HepG2 (cell line): ENCODE data around the gene BFAR. TPM values are rescaled to one million over a fixed set of nuclear protein-coding genes. Genes with fewer than 3 reads are reported as not detected.

Experiments
- CBX1 ChIP-seq: IDR thresholded peaks from one replicate; pipeline ENCODE4 v1.6.1; 2016; ENCODE audit warnings: antibody characterized with exemption, low read depth
- FOXA3 ChIP-seq: IDR thresholded peaks from 2 replicates; pipeline ENCODE4 v1.6.1; 2016; ENCODE audit warnings: missing genetic modification reagents, missing compliant biosample characterization
- FOXC1 ChIP-seq: sonication (generic); formaldehyde crosslinking; IDR thresholded peaks from 2 replicates; pipeline ENCODE4 v1.8.0; 2022; ENCODE audit warnings: mild to moderate bottlenecking, missing genetic modification reagents, borderline replicate concordance
- FOXM1 ChIP-seq: sonication (generic); formaldehyde crosslinking; IDR thresholded peaks from 2 replicates; pipeline ENCODE4 v1.5.0; 2020; ENCODE audit warnings: missing genetic modification reagents
- NR2F6 ChIP-seq, 2 experiments: IDR thresholded peaks; 2 replicates each; pipeline ENCODE4 v1.6.1; 2016; ENCODE audit warnings: antibody characterized with exemption in 1 of 2, mild to moderate bottlenecking in 1 of 2
- PRPF4 ChIP-seq: fragments of 200-400 bp; formaldehyde crosslinking; IDR thresholded peaks from 2 replicates; pipeline ENCODE4 v1.6.1; 2016; ENCODE audit warnings: low read length, low read depth; ENCODE audit not compliant: poor library complexity, severe bottlenecking
- RAD51 ChIP-seq: fragments of 450-650 bp; IDR thresholded peaks from 2 replicates; pipeline ENCODE4 v1.6.1; 2016; ENCODE audit warnings: borderline replicate concordance
- SETDB1 ChIP-seq: sonication (generic); formaldehyde crosslinking; IDR thresholded peaks from 2 replicates; pipeline ENCODE4 v1.5.1; 2020; ENCODE audit warnings: missing genetic modification reagents, mild to moderate bottlenecking, borderline replicate concordance
- SKI ChIP-seq: fragments of 450-650 bp; IDR thresholded peaks from one replicate; pipeline ENCODE4 v1.6.1; 2018; ENCODE audit warnings: mild to moderate bottlenecking; ENCODE audit not compliant: partially characterized antibody
- SMYD3 ChIP-seq: sonication (generic); formaldehyde crosslinking; IDR thresholded peaks from 2 replicates; pipeline ENCODE4 v1.8.1; 2023; ENCODE audit warnings: mild to moderate bottlenecking, missing genetic modification reagents
- ZBTB21 ChIP-seq: sonication (generic); formaldehyde crosslinking; IDR thresholded peaks from 2 replicates; pipeline ENCODE4 v1.4.0; 2020; ENCODE audit warnings: missing genetic modification reagents
- ZNF251 ChIP-seq: sonication (generic); formaldehyde crosslinking; IDR thresholded peaks from 2 replicates; pipeline ENCODE4 v1.9.0; 2021; ENCODE audit warnings: mild to moderate bottlenecking, missing genetic modification reagents
- ZNF44 ChIP-seq: sonication (generic); formaldehyde crosslinking; IDR thresholded peaks from 2 replicates; pipeline ENCODE4 v1.5.1; 2020; ENCODE audit warnings: mild to moderate bottlenecking, missing genetic modification reagents
- ZNF672 ChIP-seq: sonication (generic); formaldehyde crosslinking; IDR thresholded peaks from 2 replicates; pipeline ENCODE4 v1.8.1; 2022; ENCODE audit warnings: missing genetic modification reagents
- ZNF75D ChIP-seq: sonication (generic); formaldehyde crosslinking; IDR thresholded peaks from 2 replicates; pipeline ENCODE4 v1.8.1; 2023; ENCODE audit warnings: missing genetic modification reagents, mild to moderate bottlenecking, borderline replicate concordance
- ZNF792 ChIP-seq: IDR thresholded peaks from 2 replicates; pipeline ENCODE4 v1.6.1; 2016
- polyA plus RNA-seq, 8 experiments: library from polyadenylated mRNA; depleted of rRNA in 3 of 8; stranded (reverse) in 7 of 8; unstranded in 1 of 8; fragments of >200 nt; fragmentation: Illumina TruSeq in 4 of 8; extraction: Trizol in 4 of 8; gene quantifications; 2 replicates each; pipeline versions ENCODE4 v1.2.1 to v1.2.3, GENCODE V29; 2011 to 2016; ENCODE audit warnings: low read depth in 4 of 8, missing spikeins in 1 of 8, mixed read lengths in 1 of 8; ENCODE audit not compliant: insufficient read depth in 1 of 8
- total RNA-seq, 5 experiments: library from RNA; depleted of rRNA; stranded (reverse); fragments of >200 nt; fragmentation: Illumina TruSeq; extraction: Trizol; gene quantifications; 2 replicates each; pipeline ENCODE4 v1.2.3, GENCODE V29; 2016; ENCODE audit warnings: low read depth in 1 of 5
- TF ChIP-seq, protein P1 (sequence below): sonication (generic); formaldehyde crosslinking; IDR thresholded peaks from 2 replicates; pipeline ENCODE4 v1.8.0; 2022; ENCODE audit warnings: mild to moderate bottlenecking, missing genetic modification reagents, borderline replicate concordance
- TF ChIP-seq, protein P2 (sequence below): sonication (generic); formaldehyde crosslinking; IDR thresholded peaks from 2 replicates; pipeline ENCODE4 v1.9.0; 2022; ENCODE audit warnings: missing genetic modification reagents, mild to moderate bottlenecking, borderline replicate concordance
- TF ChIP-seq, protein P3 (sequence below): sonication (generic); formaldehyde crosslinking; IDR thresholded peaks from 2 replicates; pipeline ENCODE4 v1.4.0; 2020; ENCODE audit warnings: missing genetic modification reagents

The BFAR gene
- total and polyA plus RNA-seq, 2 of the 13 experiments (the other 11 are each of a cell fraction or from before 2014, with no cell fraction given) = 96.9 to 120 TPM

DNA sequence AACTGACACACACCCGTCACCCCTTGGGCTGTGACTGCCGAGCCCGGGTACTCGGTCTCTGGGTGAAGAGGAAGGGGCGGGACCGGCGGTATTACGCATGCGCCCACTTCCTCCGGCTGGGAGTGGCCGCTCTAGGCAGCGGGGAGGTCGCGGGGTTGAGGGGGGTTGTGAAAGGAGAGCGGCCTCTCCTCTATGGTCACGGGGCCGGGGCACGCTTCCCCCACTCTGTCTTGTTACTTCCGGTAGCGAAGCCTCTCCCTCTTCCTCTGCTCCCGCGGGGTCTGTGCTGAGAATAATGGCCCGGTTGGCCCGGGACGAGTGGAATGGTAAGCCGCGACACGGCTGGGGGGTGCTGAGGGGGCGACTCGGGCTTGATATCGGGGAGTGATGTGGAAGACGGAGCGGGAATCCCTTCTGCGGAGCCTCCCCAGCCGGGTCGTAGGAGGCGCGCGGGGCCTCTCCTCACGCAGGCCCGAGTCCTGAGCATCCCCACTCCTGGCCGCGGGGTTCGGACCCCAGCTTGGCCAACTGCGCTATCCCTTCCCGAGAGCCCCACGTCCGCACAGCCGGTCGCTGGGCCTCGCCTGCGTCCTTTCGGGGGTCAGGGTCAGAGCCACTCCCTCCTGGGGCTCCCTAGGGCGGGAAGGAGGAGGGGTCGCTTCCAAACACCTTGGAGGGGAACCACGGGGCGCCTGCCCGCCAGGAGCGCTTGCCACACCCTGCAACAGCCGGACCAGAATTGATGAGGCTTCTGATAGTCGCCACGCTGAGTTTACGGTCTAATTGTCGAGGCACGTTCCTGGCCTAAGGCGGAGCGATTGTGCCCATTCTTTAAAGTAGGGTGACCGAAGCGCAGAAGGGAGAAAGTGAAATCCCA, at the start of gene BFAR (continued):
- TF ChIP-seq SKI = peak; percentile 8
- TF ChIP-seq FOXA3 (CRISPR knock-in tag) = peak; percentile 80
- TF ChIP-seq ZNF792 (CRISPR knock-in tag) = peak; percentile 90
- TF ChIP-seq ZBTB21 = peak; percentile 82
- peak; percentile 39; the same call in 1 of the 2 replicates for TF ChIP-seq NR2F6 (IDR thresholded peaks at IDR 0.05)
- peak; percentile 71 for TF ChIP-seq NR2F6 (CRISPR knock-in tag; IDR thresholded peaks at IDR 0.05)
- TF ChIP-seq, protein P1, sequence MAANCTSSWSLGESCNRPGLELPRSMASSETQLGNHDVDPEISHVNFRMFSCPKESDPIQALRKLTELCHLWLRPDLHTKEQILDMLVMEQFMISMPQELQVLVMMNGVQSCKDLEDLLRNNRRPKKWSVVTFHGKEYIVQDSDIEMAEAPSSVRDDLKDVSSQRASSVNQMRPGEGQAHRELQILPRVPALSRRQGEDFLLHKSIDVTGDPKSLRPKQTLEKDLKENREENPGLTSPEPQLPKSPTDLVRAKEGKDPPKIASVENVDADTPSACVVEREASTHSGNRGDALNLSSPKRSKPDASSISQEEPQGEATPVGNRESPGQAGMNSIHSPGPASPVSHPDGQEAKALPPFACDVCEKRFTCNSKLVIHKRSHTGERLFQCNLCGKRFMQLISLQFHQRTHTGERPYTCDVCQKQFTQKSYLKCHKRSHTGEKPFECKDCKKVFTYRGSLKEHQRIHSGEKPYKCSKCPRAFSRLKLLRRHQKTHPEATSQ = peak; percentile 94; the same call in 1 of the 2 replicates
- no peak for TF ChIP-seq ZNF75D (CRISPR knock-in tag)
- no peak for TF ChIP-seq SETDB1 (CRISPR knock-in tag)
- no peak for TF ChIP-seq FOXM1 (CRISPR knock-in tag)
- TF ChIP-seq, protein P2, sequence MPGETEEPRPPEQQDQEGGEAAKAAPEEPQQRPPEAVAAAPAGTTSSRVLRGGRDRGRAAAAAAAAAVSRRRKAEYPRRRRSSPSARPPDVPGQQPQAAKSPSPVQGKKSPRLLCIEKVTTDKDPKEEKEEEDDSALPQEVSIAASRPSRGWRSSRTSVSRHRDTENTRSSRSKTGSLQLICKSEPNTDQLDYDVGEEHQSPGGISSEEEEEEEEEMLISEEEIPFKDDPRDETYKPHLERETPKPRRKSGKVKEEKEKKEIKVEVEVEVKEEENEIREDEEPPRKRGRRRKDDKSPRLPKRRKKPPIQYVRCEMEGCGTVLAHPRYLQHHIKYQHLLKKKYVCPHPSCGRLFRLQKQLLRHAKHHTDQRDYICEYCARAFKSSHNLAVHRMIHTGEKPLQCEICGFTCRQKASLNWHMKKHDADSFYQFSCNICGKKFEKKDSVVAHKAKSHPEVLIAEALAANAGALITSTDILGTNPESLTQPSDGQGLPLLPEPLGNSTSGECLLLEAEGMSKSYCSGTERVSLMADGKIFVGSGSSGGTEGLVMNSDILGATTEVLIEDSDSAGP (CRISPR knock-in tag) = peak; percentile 78; the same call in 1 of the 2 replicates
- peak; percentile 85; the same call in 1 of the 2 replicates for TF ChIP-seq SMYD3 (CRISPR knock-in tag)
- TF ChIP-seq, protein P3, sequence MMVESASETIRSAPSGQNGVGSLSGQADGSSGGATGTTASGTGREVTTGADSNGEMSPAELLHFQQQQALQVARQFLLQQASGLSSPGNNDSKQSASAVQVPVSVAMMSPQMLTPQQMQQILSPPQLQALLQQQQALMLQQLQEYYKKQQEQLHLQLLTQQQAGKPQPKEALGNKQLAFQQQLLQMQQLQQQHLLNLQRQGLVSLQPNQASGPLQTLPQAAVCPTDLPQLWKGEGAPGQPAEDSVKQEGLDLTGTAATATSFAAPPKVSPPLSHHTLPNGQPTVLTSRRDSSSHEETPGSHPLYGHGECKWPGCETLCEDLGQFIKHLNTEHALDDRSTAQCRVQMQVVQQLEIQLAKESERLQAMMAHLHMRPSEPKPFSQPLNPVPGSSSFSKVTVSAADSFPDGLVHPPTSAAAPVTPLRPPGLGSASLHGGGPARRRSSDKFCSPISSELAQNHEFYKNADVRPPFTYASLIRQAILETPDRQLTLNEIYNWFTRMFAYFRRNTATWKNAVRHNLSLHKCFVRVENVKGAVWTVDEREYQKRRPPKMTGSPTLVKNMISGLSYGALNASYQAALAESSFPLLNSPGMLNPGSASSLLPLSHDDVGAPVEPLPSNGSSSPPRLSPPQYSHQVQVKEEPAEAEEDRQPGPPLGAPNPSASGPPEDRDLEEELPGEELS (CRISPR knock-in tag) = peak; percentile 55; the same call in 1 of the 2 replicates
- TF ChIP-seq ZNF251 = no peak
- peak; percentile 71 for TF ChIP-seq RAD51
- no peak for TF ChIP-seq ZNF672 (CRISPR knock-in tag)
- TF ChIP-seq CBX1 = peak; percentile 93
- TF ChIP-seq ZNF44 (CRISPR knock-in tag) = peak; percentile 71
- peak; percentile 73 for TF ChIP-seq FOXC1 (CRISPR knock-in tag)
- no peak for TF ChIP-seq PRPF4
